ENCODE measurements around the gene HEATR9. TPM values are rescaled to one million over a fixed set of nuclear protein-coding genes. Genes with fewer than 3 reads are reported as not detected.

The HEATR9 gene
- total and polyA plus RNA-seq, 2 of the 13 experiments (the other 11 are each of a cell fraction or from before 2014, with no cell fraction given), result not detected

DNA sequence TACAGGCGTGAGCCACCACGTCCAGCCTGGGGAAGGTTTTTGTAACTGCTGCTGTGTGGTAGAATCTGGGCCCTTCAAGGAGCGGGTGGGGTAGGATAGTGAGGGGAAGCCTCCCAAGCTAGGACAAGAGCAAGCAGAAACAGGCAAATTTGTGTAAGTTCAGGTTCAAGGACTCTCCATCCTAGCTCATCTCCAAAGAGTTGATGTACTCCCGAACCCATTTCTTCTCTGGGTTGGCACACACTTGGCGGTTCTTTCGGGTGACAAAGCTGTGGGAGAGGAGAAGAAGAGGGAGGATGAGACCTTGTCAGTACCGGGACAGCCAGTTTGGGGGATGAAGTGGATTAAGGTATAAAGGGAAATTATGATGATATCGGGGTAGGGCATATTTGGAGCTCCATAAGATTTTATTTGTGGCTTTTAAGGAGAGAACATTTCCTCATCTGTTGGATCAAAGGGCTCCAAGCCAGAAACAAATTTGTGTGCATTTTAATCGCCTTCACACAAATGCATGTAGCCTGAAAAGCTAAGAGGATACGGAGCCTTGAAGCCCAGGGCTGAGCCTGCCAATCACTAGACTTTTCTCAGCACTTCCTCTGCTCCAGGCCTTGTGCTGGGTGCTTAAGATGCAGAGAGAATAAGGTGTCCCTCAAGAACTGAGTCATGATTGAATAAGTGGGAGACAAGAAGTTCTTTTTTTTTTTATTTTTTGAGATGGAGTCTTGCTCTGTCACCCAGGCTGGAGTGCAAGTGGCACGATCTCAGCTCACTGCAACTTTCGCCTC, 3.7 kb upstream of the HEATR9 start (continued):
- TF ChIP-seq ZNF580 (CRISPR knock-in tag; IDR thresholded peaks at IDR 0.05; ENCODE audit: borderline replicate concordance, low read depth), result no peak

GRCh38 chr17:35870906-35871819, 2.5 kb upstream of the HEATR9 start:
- Histone ChIP-seq H3K4me3 (replicated peaks in 1 of 3; ENCODE audit: insufficient read depth in 1 of 3, low read depth in 2 of 3, low read length in 3 of 3) (no peak overlapping the region), H3K36me3 (replicated peaks in 1 of 2; ENCODE audit: control insufficient read depth in 1 of 2, insufficient read depth in 2 of 2, low read length in 2 of 2) (no peaks in the 10 kb centered on the region), H2AFZ (ENCODE audit: low read length) (no peak overlapping the region), H3K79me2 (ENCODE audit: insufficient read depth, low read length) (no peaks in the 10 kb centered on the region), H3K9me3 (ENCODE audit: low read length) (no peaks in the 10 kb centered on the region), H3K4me2 (ENCODE audit: low read depth, low read length) (no peak overlapping the region), H3K27ac (ENCODE audit: extremely low read length, insufficient read depth, low read length) (no peak overlapping the region), H3K27me3 (ENCODE audit: control insufficient read depth in 1 of 2, insufficient read depth in 2 of 2, low read length in 2 of 2) (no peaks in the 10 kb centered on the region), H4K20me1 (ENCODE audit: insufficient read depth, low read length) (no peaks in the 10 kb centered on the region), H3K4me1 (ENCODE audit: insufficient read depth, low read length) (peaks cover 31% of the 10 kb centered on the region), H3K9ac (ENCODE audit: insufficient read depth, low read depth, low read length) (no peak overlapping the region)
- intact Hi-C loops (cut with micrococcal nuclease; ENCODE audit: unreplicated experiment), result no loop called here
- ATAC-seq (peak; percentile 38; the same call in 1 of the 3 replicates), DNase-seq (ENCODE audit: low spot score) (no peak), FAIRE-seq (no peak)
- BruUV-seq (replicated peaks), result no TSS peak
- ChIA-PET CTCF (ENCODE audit: low intra/inter-chr PET ratio, low total read pairs) (no interaction called here), POLR2A (no interaction called here)
- 54% methylated on average over 7 of the region's 8 CpGs for WGBS (ENCODE audit: low lambda C conversion rate)
- in situ Hi-C loops (cut with HindIII; ENCODE audit: extremely low pct_ligation_motif_present, low pct_unique_long_range_greater_than_20kb), result no loop called here
- TF ChIP-seq RNF2 (conservative IDR thresholded peaks at IDR 0.05; ENCODE audit: low read depth) (no peak), IRF9 (CRISPR knock-in tag; IDR thresholded peaks at IDR 0.05; ENCODE audit: borderline replicate concordance) (no peak), PHB2 (IDR thresholded peaks at IDR 0.05; ENCODE audit: partially characterized antibody) (no peak), U2AF1 (optimal IDR thresholded peaks at IDR 0.05; ENCODE audit: low read depth, low read length) (no peak), ZNF382 (CRISPR knock-in tag; IDR thresholded peaks at IDR 0.05; ENCODE audit: borderline replicate concordance) (no peak), SNRNP70 (IDR thresholded peaks at IDR 0.05; ENCODE audit: low read depth, low read length) (no peak), ZMAT5 (CRISPR knock-in tag; IDR thresholded peaks at IDR 0.05; ENCODE audit: borderline replicate concordance, low read depth) (no peak), ZZZ3 (CRISPR knock-in tag; IDR thresholded peaks at IDR 0.05; ENCODE audit: borderline replicate concordance) (no peak), ARNT2 (CRISPR knock-in tag; IDR thresholded peaks at IDR 0.05; ENCODE audit: low read depth) (no peak)
- TF ChIP-seq, protein P1, sequence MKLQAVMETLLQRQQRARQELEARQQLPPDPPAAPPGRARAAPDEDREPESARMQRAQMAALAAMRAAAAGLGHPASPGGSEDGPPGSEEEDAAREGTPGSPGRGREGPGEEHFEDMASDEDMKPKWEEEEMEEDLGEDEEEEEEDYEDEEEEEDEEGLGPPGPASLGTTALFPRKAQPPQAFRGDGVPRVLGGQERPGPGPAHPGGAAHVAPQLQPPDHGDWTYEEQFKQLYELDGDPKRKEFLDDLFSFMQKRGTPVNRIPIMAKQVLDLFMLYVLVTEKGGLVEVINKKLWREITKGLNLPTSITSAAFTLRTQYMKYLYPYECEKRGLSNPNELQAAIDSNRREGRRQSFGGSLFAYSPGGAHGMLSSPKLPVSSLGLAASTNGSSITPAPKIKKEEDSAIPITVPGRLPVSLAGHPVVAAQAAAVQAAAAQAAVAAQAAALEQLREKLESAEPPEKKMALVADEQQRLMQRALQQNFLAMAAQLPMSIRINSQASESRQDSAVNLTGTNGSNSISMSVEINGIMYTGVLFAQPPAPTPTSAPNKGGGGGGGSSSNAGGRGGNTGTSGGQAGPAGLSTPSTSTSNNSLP (IDR thresholded peaks at IDR 0.05; ENCODE audit: low read depth, low read length), result no peak
- TF ChIP-seq, protein P2, sequence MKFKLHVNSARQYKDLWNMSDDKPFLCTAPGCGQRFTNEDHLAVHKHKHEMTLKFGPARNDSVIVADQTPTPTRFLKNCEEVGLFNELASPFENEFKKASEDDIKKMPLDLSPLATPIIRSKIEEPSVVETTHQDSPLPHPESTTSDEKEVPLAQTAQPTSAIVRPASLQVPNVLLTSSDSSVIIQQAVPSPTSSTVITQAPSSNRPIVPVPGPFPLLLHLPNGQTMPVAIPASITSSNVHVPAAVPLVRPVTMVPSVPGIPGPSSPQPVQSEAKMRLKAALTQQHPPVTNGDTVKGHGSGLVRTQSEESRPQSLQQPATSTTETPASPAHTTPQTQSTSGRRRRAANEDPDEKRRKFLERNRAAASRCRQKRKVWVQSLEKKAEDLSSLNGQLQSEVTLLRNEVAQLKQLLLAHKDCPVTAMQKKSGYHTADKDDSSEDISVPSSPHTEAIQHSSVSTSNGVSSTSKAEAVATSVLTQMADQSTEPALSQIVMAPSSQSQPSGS (CRISPR knock-in tag; IDR thresholded peaks at IDR 0.05), result no peak

Measured in HepG2 (cell line).